HEK293 (cell line): Measurements from ENCODE around the gene SENP8.

Experiments
- CTCF ChIA-PET: fragments of 350-600 bp; formaldehyde crosslinking; extraction: SDS; loops from one replicate; lab custom pipeline; 2021; ENCODE audit warnings: antibody characterized with exemption; lab: Yijun Ruan, JAX
- POLR2A ChIA-PET: fragments of 300-600 bp; formaldehyde crosslinking; extraction: SDS; loops from one replicate; lab custom pipeline; 2020; ENCODE audit warnings: antibody characterized with exemption, inconsistent platforms; lab: Yijun Ruan, JAX
- H3K27ac ChIP-seq: fragments of 200-500 bp; sonication (Bioruptor generic); 2 replicates; pipeline ENCODE4 v1.5.1; 2014; ENCODE audit warnings: low read depth, low read length, control low read depth, inconsistent platforms; ENCODE audit errors: extremely low read depth
- H3K36me3 ChIP-seq, 2 experiments: fragments of 200-500 bp in 1 of 2; sonication (Bioruptor generic) in 1 of 2; 1 replicate in 1 of 2; 2 replicates in 1 of 2; pipeline ENCODE4 v1.5.1; 2014 to 2017; ENCODE audit warnings: inconsistent platforms in 2 of 2, low read length in 2 of 2; ENCODE audit not compliant: control insufficient read depth in 2 of 2, insufficient read depth in 1 of 2
- H3K4me1 ChIP-seq: fragments of 200-500 bp; sonication (Bioruptor generic); 2 replicates; pipeline ENCODE4 v1.5.1; 2014; ENCODE audit warnings: mild to moderate bottlenecking, low read length, inconsistent platforms; ENCODE audit not compliant: control insufficient read depth, insufficient read depth
- H3K4me3 ChIP-seq: 2 replicates; pipeline ENCODE4 v1.5.1; 2011; ENCODE audit warnings: low read depth, mild to moderate bottlenecking, control low read depth, low read length, moderate library complexity
- H3K9me3 ChIP-seq: fragments of 200-500 bp; sonication (Bioruptor generic); 2 replicates; pipeline ENCODE4 v1.5.1; 2014; ENCODE audit warnings: low read depth, low read length, inconsistent platforms; ENCODE audit not compliant: control insufficient read depth, insufficient read depth
- BCL11B ChIP-seq: fragments of 450-650 bp; formaldehyde crosslinking; IDR thresholded peaks from 2 replicates; pipeline ENCODE4 v1.5.1; 2016; ENCODE audit warnings: low read depth, missing biosample characterization, missing genetic modification characterization
- EGR2 ChIP-seq: fragments of 450-650 bp; formaldehyde crosslinking; IDR thresholded peaks from 2 replicates; pipeline ENCODE4 v1.5.1; 2016; ENCODE audit warnings: low read depth, missing biosample characterization, missing genetic modification characterization
- MEIS1 ChIP-seq: sonication (generic); formaldehyde crosslinking; IDR thresholded peaks from 2 replicates; pipeline ENCODE4 v1.8.1; 2022; ENCODE audit warnings: missing genetic modification reagents, mild to moderate bottlenecking, borderline replicate concordance
- REPIN1 ChIP-seq: fragments of 450-650 bp; formaldehyde crosslinking; IDR thresholded peaks from 2 replicates; pipeline ENCODE4 v1.5.1; 2017; ENCODE audit warnings: missing biosample characterization, missing genetic modification characterization, low read depth
- WT1 ChIP-seq: fragments of 450-650 bp; formaldehyde crosslinking; IDR thresholded peaks from 2 replicates; pipeline ENCODE4 v1.5.1; 2016; ENCODE audit warnings: missing biosample characterization, missing genetic modification characterization
- ZEB2 ChIP-seq: fragments of 450-650 bp; formaldehyde crosslinking; IDR thresholded peaks from 2 replicates; pipeline ENCODE4 v1.5.1; 2016; ENCODE audit warnings: missing biosample characterization, missing genetic modification characterization
- ZFHX2 ChIP-seq: fragments of 450-650 bp; formaldehyde crosslinking; conservative IDR thresholded peaks from 2 replicates; pipeline ENCODE4 v1.5.1; 2016; ENCODE audit warnings: missing biosample characterization, missing genetic modification characterization
- ZNF140 ChIP-seq: fragments of 450-650 bp; formaldehyde crosslinking; IDR thresholded peaks from 2 replicates; pipeline ENCODE4 v1.5.1; 2016; ENCODE audit warnings: missing biosample characterization, missing genetic modification characterization
- ZNF549 ChIP-seq: fragments of 450-650 bp; IDR thresholded peaks from 2 replicates; pipeline ENCODE4 v1.5.1; 2018; ENCODE audit warnings: missing biosample characterization, missing genetic modification characterization, mild to moderate bottlenecking, inconsistent platforms, moderate library complexity
- ZNF555 ChIP-seq: fragments of 450-650 bp; formaldehyde crosslinking; conservative IDR thresholded peaks from 2 replicates; pipeline ENCODE4 v1.5.1; 2017; ENCODE audit warnings: missing biosample characterization, mild to moderate bottlenecking, missing genetic modification characterization, inconsistent platforms
- ZNF610 ChIP-seq: fragments of 450-650 bp; formaldehyde crosslinking; IDR thresholded peaks from 2 replicates; pipeline ENCODE4 v1.5.1; 2016; ENCODE audit warnings: missing biosample characterization, missing genetic modification characterization, borderline replicate concordance
- ZNF658 ChIP-seq: fragments of 450-650 bp; formaldehyde crosslinking; IDR thresholded peaks from 2 replicates; pipeline ENCODE4; 2016; ENCODE audit warnings: missing biosample characterization, missing genetic modification characterization
- ZNF768 ChIP-seq: fragments of 450-650 bp; formaldehyde crosslinking; IDR thresholded peaks from 2 replicates; pipeline ENCODE4 v1.5.1; 2018; ENCODE audit warnings: missing biosample characterization, mild to moderate bottlenecking, missing genetic modification characterization
- ZNF837 ChIP-seq: fragments of 450-650 bp; formaldehyde crosslinking; IDR thresholded peaks from 2 replicates; pipeline ENCODE4 v1.5.1; 2016; ENCODE audit warnings: missing biosample characterization, missing genetic modification characterization
- TF ChIP-seq, protein P1 (sequence below): fragments of 450-650 bp; formaldehyde crosslinking; IDR thresholded peaks from 2 replicates; pipeline ENCODE4 v1.5.1; 2016; ENCODE audit warnings: missing biosample characterization, missing genetic modification characterization
- TF ChIP-seq, protein P2 (sequence below): fragments of 450-650 bp; formaldehyde crosslinking; IDR thresholded peaks from 2 replicates; pipeline ENCODE4 v1.5.1; 2016; ENCODE audit warnings: missing biosample characterization, missing genetic modification characterization

The SENP8 gene

DNA sequence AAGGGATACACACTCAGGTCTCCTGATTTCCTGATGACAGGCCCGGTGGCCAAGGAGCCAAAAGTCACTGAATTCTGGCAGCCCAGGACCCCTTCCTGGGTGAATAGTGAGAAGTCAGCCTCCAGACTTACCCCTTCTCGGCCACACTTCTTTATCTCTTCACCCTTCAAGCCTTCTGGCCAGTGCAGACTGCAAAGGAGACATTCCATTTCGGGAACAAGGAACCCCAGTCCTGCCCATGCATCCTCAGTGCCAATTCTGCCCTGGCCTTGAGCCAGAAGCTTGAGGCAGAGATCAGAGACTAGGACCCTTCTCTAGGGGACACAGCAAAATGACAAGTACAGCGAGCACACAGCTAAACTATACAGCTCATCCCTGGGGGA lies 50.6 kb downstream of the SENP8 start:
- CTCF ChIA-PET = interaction anchor here (0.6 to 0.7 kb wide), 3 partner anchors 13 to 315 kb away, joined by 3 read pairs; no protein-coding TSS in a partner anchor

DNA sequence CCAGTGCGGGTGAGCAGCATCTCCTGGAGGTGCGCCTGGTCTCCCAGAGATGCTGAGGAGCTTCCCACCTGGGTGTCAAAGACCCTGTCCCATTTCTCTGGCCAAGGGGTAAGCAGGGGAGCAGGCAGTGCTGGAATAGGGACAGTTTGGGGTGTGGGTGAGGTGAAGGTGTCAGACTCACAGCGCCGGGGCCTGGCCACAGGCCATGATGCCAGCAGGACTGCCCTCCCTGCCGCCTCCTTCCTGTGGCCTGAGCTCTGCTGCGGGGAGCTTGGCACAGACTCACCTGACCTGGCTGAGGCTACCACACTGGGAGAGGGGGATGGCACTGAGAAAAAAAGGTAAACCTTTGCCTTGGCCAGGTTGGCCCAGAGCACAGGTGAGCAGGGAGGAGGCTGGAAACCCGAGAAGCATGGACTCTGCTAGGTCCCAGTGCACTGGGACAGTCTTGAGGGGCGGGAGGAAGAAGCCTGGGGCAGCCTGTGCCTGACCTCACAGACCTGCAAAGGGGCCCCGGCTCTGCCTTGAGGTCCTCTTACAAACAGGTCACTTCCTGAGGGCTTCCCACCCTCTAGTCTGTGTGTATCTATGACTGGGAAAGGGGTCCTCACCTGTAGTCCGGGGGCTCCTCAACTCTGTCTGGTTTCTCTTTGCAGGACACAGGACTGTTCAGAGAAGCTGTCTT lies 51.2 kb downstream of the SENP8 start:
- Histone ChIP-seq H3K4me1 (peaks cover 3% of the 10 kb centered on the region; the same call in 1 of the 2 replicates), H3K27ac (no peak overlapping the region), H3K4me3 (no peak overlapping the region), H3K36me3 (no peaks in the 10 kb centered on the region), H3K9me3 (no peaks in the 10 kb centered on the region)
- TF ChIP-seq ZNF140 (tag by site-specific recombination) (no peak), ZNF549 (tag by site-specific recombination) (no peak), ZNF837 (tag by site-specific recombination) (no peak), MEIS1 (no peak), REPIN1 (tag by site-specific recombination) (no peak), BCL11B (tag by site-specific recombination) (no peak)
- CTCF ChIA-PET = interaction anchor here (0.6 to 1.3 kb wide), 4 partner anchors 13 to 316 kb away, joined by 3 to 13 read pairs (median 3); no protein-coding TSS in a partner anchor
- POLR2A ChIA-PET = no interaction called here

More for the DNA sequence above, 50.6 kb downstream of the SENP8 start:
- H3K9me3 ChIP-seq = no peaks in the 10 kb centered on the region
- TF ChIP-seq ZNF768 (tag by site-specific recombination) = 0 out of 2 replicates have a peak, but pooled peaks have one; percentile 17
- TF ChIP-seq ZNF658 (tag by site-specific recombination) = no peak
- POLR2A ChIA-PET = interaction anchor here (1.0 kb wide), 1 partner anchor 61 kb away, joined by 3 read pairs; no protein-coding TSS in a partner anchor
- no peak overlapping the region for H3K27ac ChIP-seq
- H3K36me3 ChIP-seq = no peaks in the 10 kb centered on the region
- H3K4me3 ChIP-seq = no peak overlapping the region
- peaks cover 3% of the 10 kb centered on the region; the same call in 1 of the 2 replicates for H3K4me1 ChIP-seq

DNA sequence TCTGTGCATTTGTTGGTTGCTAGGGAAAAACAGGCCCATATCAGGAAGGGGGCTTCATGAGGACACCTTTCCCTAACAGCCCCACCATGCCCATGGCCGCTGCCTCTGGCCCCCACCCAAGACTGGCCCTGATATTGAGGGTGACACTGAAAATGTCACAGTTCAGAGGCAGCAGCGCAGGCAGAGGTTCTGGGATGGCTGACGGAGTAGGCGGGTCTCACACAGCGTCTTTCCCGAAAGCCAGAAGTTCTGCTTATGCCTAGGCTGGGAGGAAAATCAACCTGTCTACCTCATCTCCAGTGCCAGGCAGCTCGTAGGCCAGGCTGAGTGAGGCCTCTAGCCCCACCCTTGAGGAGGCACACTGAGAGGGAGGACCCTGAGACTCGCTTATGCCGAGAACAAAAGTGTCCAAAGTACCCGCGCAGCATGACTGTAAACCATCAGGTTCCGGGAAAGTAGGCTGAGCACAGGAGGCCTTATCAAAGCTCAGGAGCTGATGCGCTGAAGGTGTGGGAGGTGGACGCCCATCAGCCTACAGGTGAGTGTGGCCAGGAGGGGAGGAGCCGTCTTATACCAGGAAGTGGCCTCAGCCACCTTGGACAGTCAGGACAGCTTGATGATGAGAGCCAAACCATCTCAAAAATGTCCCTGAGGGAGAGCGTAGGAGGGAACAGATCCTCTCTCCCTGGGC lies 51.9 kb downstream of the SENP8 start:
- Histone ChIP-seq H3K4me1 (peaks cover 3% of the 10 kb centered on the region; the same call in 1 of the 2 replicates), H3K36me3 (no peaks in the 10 kb centered on the region), H3K27ac (no peak overlapping the region), H3K4me3 (no peak overlapping the region), H3K9me3 (no peaks in the 10 kb centered on the region)
- CTCF ChIA-PET = interaction anchor here (0.6 to 1.3 kb wide), 2 partner anchors 14 to 367 kb away, joined by 3 to 13 read pairs; no protein-coding TSS in a partner anchor
- TF ChIP-seq ZNF555 (tag by site-specific recombination) (no peak), ZEB2 (tag by site-specific recombination) (no peak), WT1 (no peak), ZNF610 (tag by site-specific recombination) (no peak), ZFHX2 (tag by site-specific recombination) (peak; percentile 26; the same call in 1 of the 2 replicates), EGR2 (tag by site-specific recombination) (peak; percentile 42)
- TF ChIP-seq, protein P1, sequence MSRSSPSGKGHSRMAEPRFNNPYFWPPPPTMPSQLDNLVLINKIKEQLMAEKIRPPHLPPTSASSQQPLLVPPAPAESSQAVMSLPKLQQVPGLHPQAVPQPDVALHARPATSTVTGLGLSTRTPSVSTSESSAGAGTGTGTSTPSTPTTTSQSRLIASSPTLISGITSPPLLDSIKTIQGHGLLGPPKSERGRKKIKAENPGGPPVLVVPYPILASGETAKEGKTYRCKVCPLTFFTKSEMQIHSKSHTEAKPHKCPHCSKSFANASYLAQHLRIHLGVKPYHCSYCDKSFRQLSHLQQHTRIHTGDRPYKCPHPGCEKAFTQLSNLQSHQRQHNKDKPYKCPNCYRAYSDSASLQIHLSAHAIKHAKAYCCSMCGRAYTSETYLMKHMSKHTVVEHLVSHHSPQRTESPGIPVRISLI (tag by site-specific recombination) = no peak
- TF ChIP-seq, protein P2, sequence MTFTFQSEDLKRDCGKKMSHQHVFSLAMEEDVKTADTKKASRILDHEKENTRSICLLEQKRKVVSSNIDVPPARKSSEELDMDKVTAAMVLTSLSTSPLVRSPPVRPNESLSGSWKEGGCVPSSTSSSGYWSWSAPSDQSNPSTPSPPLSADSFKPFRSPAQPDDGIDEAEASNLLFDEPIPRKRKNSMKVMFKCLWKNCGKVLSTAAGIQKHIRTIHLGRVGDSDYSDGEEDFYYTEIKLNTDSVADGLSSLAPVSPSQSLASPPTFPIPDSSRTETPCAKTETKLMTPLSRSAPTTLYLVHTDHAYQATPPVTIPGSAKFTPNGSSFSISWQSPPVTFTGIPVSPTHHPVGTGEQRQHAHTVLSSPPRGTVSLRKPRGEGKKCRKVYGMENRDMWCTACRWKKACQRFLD (tag by site-specific recombination) = no peak
- POLR2A ChIA-PET = no interaction called here
